IPS-15b (cell line): ENCODE results near the gene SLC45A1.

Experiments used
- H3K27me3 ChIP-seq: one replicate; pipeline ENCODE4 v1.6.1; 2013; ENCODE audit warnings: low read length; ENCODE audit not compliant: control insufficient read depth, insufficient read depth
- H3K36me3 ChIP-seq: one replicate; pipeline ENCODE4 v1.6.1; 2013; ENCODE audit warnings: low read length; ENCODE audit not compliant: control insufficient read depth, insufficient read depth
- H3K4me1 ChIP-seq: one replicate; pipeline ENCODE4 v1.6.1; 2013; ENCODE audit warnings: mild to moderate bottlenecking, low read length; ENCODE audit not compliant: control insufficient read depth, insufficient read depth
- H3K4me3 ChIP-seq: one replicate; pipeline ENCODE4 v1.5.1; 2013; ENCODE audit warnings: low read depth, low read length
- H3K9ac ChIP-seq: one replicate; pipeline ENCODE4 v1.6.1; 2013; ENCODE audit warnings: low read depth, mild to moderate bottlenecking, low read length
- H3K9me3 ChIP-seq: one replicate; pipeline ENCODE4 v1.6.1; 2013; ENCODE audit warnings: mild to moderate bottlenecking, low read length; ENCODE audit not compliant: control insufficient read depth, insufficient read depth

SLC45A1 gene

GRCh38 chr1:8351693-8352470 is 34.0 kb downstream of the SLC45A1 start:
- Histone ChIP-seq H3K36me3 (peaks cover 25% of the 10 kb centered on the region), H3K4me1 (no peaks in the 10 kb centered on the region), H3K9ac (no peak overlapping the region), H3K9me3 (no peaks in the 10 kb centered on the region), H3K27me3 (no peaks in the 10 kb centered on the region), H3K4me3 (no peak overlapping the region)

GRCh38 chr1:8352471-8352845 is 34.5 kb downstream of the SLC45A1 start:
- H3K36me3 ChIP-seq = peaks cover 27% of the 10 kb centered on the region
- H3K9ac ChIP-seq = no peak overlapping the region
- H3K4me3 ChIP-seq = no peak overlapping the region
- no peaks in the 10 kb centered on the region for H3K9me3 ChIP-seq
- no peaks in the 10 kb centered on the region for H3K4me1 ChIP-seq
- no peaks in the 10 kb centered on the region for H3K27me3 ChIP-seq

GRCh38 chr1:8352886-8353785 is 35.2 kb downstream of the SLC45A1 start:
- no peaks in the 10 kb centered on the region for H3K4me1 ChIP-seq
- H3K36me3 ChIP-seq = peaks cover 34% of the 10 kb centered on the region
- H3K27me3 ChIP-seq = no peaks in the 10 kb centered on the region
- no peak overlapping the region for H3K4me3 ChIP-seq
- no peak overlapping the region for H3K9ac ChIP-seq
- no peaks in the 10 kb centered on the region for H3K9me3 ChIP-seq

DNA sequence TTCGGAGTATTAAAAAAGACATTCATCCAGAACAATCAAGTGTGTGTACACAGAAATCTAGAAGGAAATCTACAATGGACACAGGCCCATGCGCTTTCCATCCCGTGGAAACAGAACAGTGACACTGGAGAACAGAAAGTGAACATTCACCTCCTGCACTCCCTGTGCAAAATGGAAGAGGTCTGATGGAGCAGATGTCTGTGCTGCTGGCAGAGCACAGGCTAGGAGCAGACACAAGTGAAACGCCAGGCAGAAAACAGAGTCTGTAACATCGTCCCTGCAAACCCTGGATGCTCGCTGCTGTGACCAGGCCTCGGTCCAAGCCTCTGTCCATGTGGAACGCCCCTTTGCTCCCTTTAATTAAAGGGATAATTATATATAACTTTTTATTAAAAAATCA is 36.1 kb downstream of the SLC45A1 start:
- no peaks in the 10 kb centered on the region for H3K27me3 ChIP-seq
- H3K4me3 ChIP-seq = no peak overlapping the region
- H3K9ac ChIP-seq = no peak overlapping the region
- no peaks in the 10 kb centered on the region for H3K9me3 ChIP-seq
- no peaks in the 10 kb centered on the region for H3K4me1 ChIP-seq
- H3K36me3 ChIP-seq = peaks cover 43% of the 10 kb centered on the region

DNA sequence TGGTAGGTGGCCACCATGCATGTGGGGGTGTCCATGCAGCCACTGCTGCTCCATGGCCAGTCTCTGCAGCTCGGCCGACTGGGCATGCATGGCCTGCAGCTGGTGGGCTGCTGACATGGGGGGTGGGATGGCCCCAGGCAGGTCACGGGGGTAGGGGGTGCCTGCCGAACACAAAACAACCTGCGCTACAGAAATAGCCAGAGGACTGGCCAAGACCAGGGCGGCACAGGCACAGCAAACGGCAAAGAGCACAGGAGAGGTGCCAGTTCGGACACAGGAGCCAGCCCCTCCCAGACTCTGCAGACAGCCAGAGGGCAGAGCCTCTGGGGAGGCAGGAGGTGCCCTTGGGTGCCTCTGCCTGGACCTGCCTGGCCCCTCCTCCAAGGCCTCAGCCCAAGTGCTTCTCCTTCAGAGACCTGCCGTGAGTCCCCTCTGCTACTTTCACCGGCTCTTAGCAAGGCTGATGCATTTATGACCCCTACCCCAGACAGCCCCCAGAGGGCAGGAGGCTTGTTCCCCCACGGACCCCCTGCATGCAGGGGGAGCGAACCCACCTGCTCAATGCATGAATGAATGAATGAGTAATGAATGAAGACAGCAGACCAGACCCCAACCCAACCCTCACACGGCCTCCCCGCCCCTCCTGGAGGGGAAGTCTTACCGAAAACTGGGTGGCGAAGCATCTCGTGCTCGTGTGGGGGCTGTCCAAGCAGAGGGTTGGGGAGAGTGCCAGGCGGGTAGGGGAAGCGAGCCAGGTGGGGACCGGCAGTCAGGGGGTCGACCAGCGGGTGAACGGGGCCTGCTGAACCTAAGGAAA is 37.7 kb downstream of the SLC45A1 start:
- Histone ChIP-seq H3K27me3 (no peaks in the 10 kb centered on the region), H3K9ac (no peak overlapping the region), H3K4me1 (no peaks in the 10 kb centered on the region), H3K4me3 (no peak overlapping the region), H3K36me3 (peaks cover 54% of the 10 kb centered on the region), H3K9me3 (no peaks in the 10 kb centered on the region)

- Histone ChIP-seq H3K9ac (no peak overlapping the region), H3K36me3 (peaks cover 60% of the 10 kb centered on the region), H3K4me1 (no peaks in the 10 kb centered on the region), H3K4me3 (no peak overlapping the region), H3K27me3 (no peaks in the 10 kb centered on the region), H3K9me3 (no peaks in the 10 kb centered on the region)
Observed at GRCh38 chr1:8356256-8357209, 38.6 kb downstream of the SLC45A1 start.

- Histone ChIP-seq H3K9me3 (no peaks in the 10 kb centered on the region), H3K4me1 (no peaks in the 10 kb centered on the region), H3K36me3 (peaks cover 70% of the 10 kb centered on the region), H3K27me3 (no peaks in the 10 kb centered on the region), H3K9ac (no peak overlapping the region), H3K4me3 (no peak overlapping the region)
Observed at GRCh38 chr1:8357329-8358101, 39.6 kb downstream of the SLC45A1 start.

DNA sequence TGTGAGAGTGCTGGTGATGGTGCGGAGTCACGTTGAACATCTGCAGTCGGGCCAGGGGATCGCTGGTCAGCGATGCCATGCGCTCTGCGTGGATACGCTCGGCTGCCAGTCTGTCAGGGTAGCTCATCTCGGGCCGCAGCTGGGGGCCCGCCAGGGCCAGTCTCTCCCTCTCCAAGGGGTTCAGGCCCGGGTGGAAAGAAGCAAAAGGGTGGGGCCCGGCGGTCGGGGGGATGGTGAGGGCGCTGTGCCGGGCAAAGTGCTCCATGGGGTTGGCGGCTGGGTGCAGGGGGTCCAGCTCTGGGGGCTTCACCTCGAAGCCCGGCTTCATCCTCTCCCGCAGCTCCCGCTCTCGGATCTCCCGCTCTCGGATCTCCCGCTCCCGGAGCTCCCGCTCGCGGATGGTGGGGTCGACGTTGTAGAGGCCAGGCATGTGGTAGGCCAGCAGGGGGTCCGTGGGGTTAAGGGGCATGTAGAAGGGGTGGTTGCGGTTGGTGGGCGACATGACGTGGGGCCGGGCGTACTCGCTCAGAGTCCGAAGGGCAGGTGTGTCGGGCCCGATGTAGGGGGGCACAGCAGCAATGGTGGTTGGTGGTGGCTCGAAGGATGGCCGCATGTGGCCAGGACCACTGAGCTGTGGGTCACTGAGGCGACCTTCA is 40.5 kb downstream of the SLC45A1 start:
- H3K4me3 ChIP-seq = no peak overlapping the region
- H3K27me3 ChIP-seq = no peaks in the 10 kb centered on the region
- H3K36me3 ChIP-seq = peaks cover 78% of the 10 kb centered on the region
- H3K9me3 ChIP-seq = no peaks in the 10 kb centered on the region
- H3K4me1 ChIP-seq = no peaks in the 10 kb centered on the region
- no peak overlapping the region for H3K9ac ChIP-seq

DNA sequence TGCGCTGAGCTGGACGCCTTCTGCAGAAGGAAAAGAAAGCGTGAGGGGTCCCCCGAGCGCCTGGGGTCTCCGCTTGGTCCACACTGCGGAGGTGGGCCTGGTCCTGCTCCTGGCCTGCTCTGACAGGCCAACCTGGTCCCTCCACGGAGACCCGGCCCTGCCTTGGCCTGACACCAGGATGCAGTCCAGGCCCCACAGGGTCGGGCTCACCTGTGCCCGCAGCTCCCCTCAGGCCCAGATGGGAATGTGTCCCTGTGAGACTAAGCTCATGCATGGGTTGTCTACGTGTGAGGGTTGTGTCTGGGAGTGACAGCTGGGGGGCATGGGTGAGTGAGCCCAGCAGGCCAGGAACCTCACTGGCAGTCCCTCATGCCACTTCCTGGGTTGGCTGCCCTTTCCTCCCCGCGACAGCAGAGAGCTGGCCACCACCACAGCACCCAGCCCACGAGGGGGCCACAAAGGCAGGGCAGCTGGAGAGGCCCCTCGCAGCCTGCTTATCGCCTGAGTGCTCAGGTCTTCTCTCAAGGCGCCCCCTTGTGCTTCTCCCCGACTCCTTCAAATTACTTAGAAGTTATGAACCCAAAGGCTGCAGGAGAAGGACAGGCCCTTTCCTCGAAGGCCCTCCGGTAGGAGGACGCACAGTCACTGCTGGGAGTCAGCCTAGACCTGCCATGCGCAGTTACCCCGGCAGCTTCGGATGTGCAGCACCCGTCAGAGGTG is 41.1 kb downstream of the SLC45A1 start:
- Histone ChIP-seq H3K27me3 (no peaks in the 10 kb centered on the region), H3K9ac (no peak overlapping the region), H3K36me3 (peaks cover 80% of the 10 kb centered on the region), H3K4me3 (no peak overlapping the region), H3K4me1 (no peaks in the 10 kb centered on the region), H3K9me3 (no peaks in the 10 kb centered on the region)
